Activated CD8-positive, alpha-beta memory T cell treated with anti-CD3 and anti-CD28 coated beads for 36 hours (primary cell): ENCODE data around the gene HNRNPR. TPM values are rescaled to one million over a fixed set of nuclear protein-coding genes. Genes with fewer than 3 reads are reported as not detected.
"Not testable (repeated sequence)": the region's sequence is repeated elsewhere in the genome, so short reads cannot be mapped to it uniquely, and the experiment has no call there.

ENCODE experiments used
- CTCF ChIA-PET: fragments of 350-600 bp; sonication (Branson Sonifier 250); formaldehyde crosslinking; loops from one replicate; lab custom pipeline; 2021; ENCODE audit warnings: antibody characterized with exemption; lab: Charles Lee
- POLR2A ChIA-PET: fragments of 350-600 bp; sonication (Branson Sonifier 250); formaldehyde crosslinking; loops from one replicate; lab custom pipeline; 2021; ENCODE audit warnings: antibody characterized with exemption; lab: Charles Lee
- total RNA-seq, 2 experiments: library from RNA; stranded (reverse); gene quantifications; one replicate each; pipeline ENCODE4 v1.2.3, GENCODE V29; 2021

The HNRNPR gene
- total RNA-seq, 2 experiments from 2014 or later: 197 to 198 TPM

- POLR2A ChIA-PET: no interaction called here
- CTCF ChIA-PET: interaction anchor here (0.6 kb wide), 1 partner anchor 256 kb away, joined by 3 read pairs; no protein-coding TSS in a partner anchor
These were observed 60.1 kb downstream of the HNRNPR start for GRCh38 chr1:23283667-23284602.

- CTCF ChIA-PET: no interaction called here
- POLR2A ChIA-PET: no interaction called here
These were observed 61.1 kb downstream of the HNRNPR start for GRCh38 chr1:23282957-23283356.

GRCh38 chr1:23278717-23279116, 65.4 kb downstream of the HNRNPR start:
- CTCF ChIA-PET: no interaction called here
- POLR2A ChIA-PET: no interaction called here

GRCh38 chr1:23276531-23276930, 67.6 kb downstream of the HNRNPR start:
- CTCF ChIA-PET: interaction anchor here (1.1 kb wide), 1 partner anchor 178 kb away, joined by 4 read pairs; no protein-coding TSS in a partner anchor
- POLR2A ChIA-PET: no interaction called here

- POLR2A ChIA-PET: no interaction called here
- CTCF ChIA-PET: no interaction called here
These were observed 70.0 kb downstream of the HNRNPR start for GRCh38 chr1:23274134-23274505.

- POLR2A ChIA-PET: no interaction called here
- CTCF ChIA-PET: interaction anchor here (0.7 kb wide), 1 partner anchor 187 kb away, joined by 3 read pairs; no protein-coding TSS in a partner anchor
These were observed 70.5 kb downstream of the HNRNPR start for GRCh38 chr1:23273450-23274133.

- POLR2A ChIA-PET: no interaction called here
- CTCF ChIA-PET: interaction anchor here (0.6 kb wide), 1 partner anchor 458 kb away, joined by 3 read pairs; no protein-coding TSS in a partner anchor
These were observed 80.7 kb downstream of the HNRNPR start for GRCh38 chr1:23263380-23263887.

GRCh38 chr1:23258082-23258481, 86.0 kb downstream of the HNRNPR start:
- CTCF ChIA-PET, POLR2A ChIA-PET: not testable (repeated sequence)

GRCh38 chr1:23257371-23257770, 86.7 kb downstream of the HNRNPR start:
- CTCF ChIA-PET, POLR2A ChIA-PET: not testable (repeated sequence)

Other genes with a start within 250 kb of the HNRNPR start
- gene LUZP1, start 175.4 kb downstream of the HNRNPR start, total RNA-seq: 10 to 100 TPM; 20.4 to 20.7 TPM
- gene HTR1D, start 126.8 kb downstream of the HNRNPR start, total RNA-seq: not detected
- gene ZNF436, start 25.6 kb upstream of the HNRNPR start, total RNA-seq: 1 to 10 TPM; 4.0 to 4.6 TPM
- 1 to 10 TPM; 1.1 to 1.2 TPM for gene TCEA3, start 80.5 kb upstream of the HNRNPR start, total RNA-seq
- gene ASAP3, start 139.9 kb upstream of the HNRNPR start, total RNA-seq: 1 to 10 TPM in 1 of 2 experiments, under 1 TPM in 1; 0.63 to 1.1 TPM
- 10 to 100 TPM; 24.4 to 26.0 TPM for gene E2F2, start 186.9 kb upstream of the HNRNPR start, total RNA-seq
- 10 to 100 TPM; 31.9 to 34.1 TPM for gene ID3, start 215.2 kb upstream of the HNRNPR start, total RNA-seq